Measurements from ENCODE around the gene HPS4.

GRCh38 chr22:26457661-26458272, 25.8 kb downstream of the HPS4 start:
- TF ChIP-seq CTCF (IDR thresholded peaks at IDR 0.05) (no peak), POLR2A (IDR thresholded peaks at IDR 0.05) (no peak)
